Body of pancreas (tissue), 4 donors: Measurements from ENCODE around the gene ARFGAP3. TPM values are rescaled to one million over a fixed set of nuclear protein-coding genes. Genes with fewer than 3 reads are reported as not detected.

Experiments used
- ATAC-seq: fragments of 150-250 bp; one replicate; pipeline ENCODE4 v1.9.1; 2016
- DNase-seq, 4 donors: peaks; one replicate each; pipeline ENCODE4 v3.0.0-alpha.2; 2019
- H3K27ac ChIP-seq, 4 donors: fragments of 200-600 bp; sonication (generic); 1 replicate in 3 of 4; 2 replicates in 1 of 4; pipeline versions ENCODE4 v1.5.1 to v1.6.1; 2016 to 2019; ENCODE audit warnings: mild to moderate bottlenecking in 1 of 4, mixed read lengths in 1 of 4, moderate library complexity in 1 of 4
- H3K27me3 ChIP-seq, 2 donors: fragments of 200-600 bp; sonication (generic); one replicate each; pipeline ENCODE4 v1.6.0; 2016; ENCODE audit warnings: mild to moderate bottlenecking in 1 of 2
- H3K36me3 ChIP-seq, 2 donors: fragments of 200-600 bp; sonication (generic); replicated peaks in 1 of 2; 2 replicates each; pipeline ENCODE4 v1.5.1; 2016; ENCODE audit warnings: low read depth in 2 of 2; ENCODE audit not compliant: insufficient read depth in 1 of 2
- H3K4me1 ChIP-seq: fragments of 200-600 bp; sonication (generic); one replicate; pipeline ENCODE4 v1.6.0; 2016
- H3K4me3 ChIP-seq, 2 donors: fragments of 200-600 bp; sonication (generic); 1 replicate in 1 of 2; 2 replicates in 1 of 2; pipeline ENCODE4 v1.5.1; 2016 to 2019
- H3K9me3 ChIP-seq, 3 donors: fragments of 200-600 bp; sonication (generic); 1 replicate in 2 of 3; 2 replicates in 1 of 3; pipeline ENCODE4 v1.5.1; 2016
- POLR2A ChIP-seq, 3 donors: fragments of 450-650 bp; IDR thresholded peaks; one replicate each; pipeline ENCODE4 v1.6.1; 2016; ENCODE audit warnings: antibody characterized with exemption in 3 of 3, mild to moderate bottlenecking in 2 of 3
- WGBS, 2 donors: methylation state at CpG; one replicate each; pipeline ENCODE4 v1.1.5; 2017; 5-methylcytosine and 5-hydroxymethylcytosine counted together
- intact Hi-C: fragments of 100-400 bp; cut with DNase I; formaldehyde crosslinking; loops from one replicate; pipeline ENCODE4 v1.15.1; 2023
- total RNA-seq, 2 donors: library from RNA; depleted of rRNA; stranded (reverse); fragments of >200 nt; gene quantifications; one replicate each; pipeline ENCODE4 v1.1.0, GENCODE V29; 2016
- TF ChIP-seq, protein P1 (sequence below), 7 experiments: fragments of 450-650 bp in 4 of 7; fragments of 200-600 bp in 3 of 7; sonication (generic) in 3 of 7; IDR thresholded peaks; one replicate each; pipeline ENCODE4 v1.5.1; 2016 to 2019; ENCODE audit warnings: antibody characterized with exemption in 7 of 7

Gene ARFGAP3
- total RNA-seq, 2 donors from 2014 or later, result 64.3 to 73.2 TPM

DNA sequence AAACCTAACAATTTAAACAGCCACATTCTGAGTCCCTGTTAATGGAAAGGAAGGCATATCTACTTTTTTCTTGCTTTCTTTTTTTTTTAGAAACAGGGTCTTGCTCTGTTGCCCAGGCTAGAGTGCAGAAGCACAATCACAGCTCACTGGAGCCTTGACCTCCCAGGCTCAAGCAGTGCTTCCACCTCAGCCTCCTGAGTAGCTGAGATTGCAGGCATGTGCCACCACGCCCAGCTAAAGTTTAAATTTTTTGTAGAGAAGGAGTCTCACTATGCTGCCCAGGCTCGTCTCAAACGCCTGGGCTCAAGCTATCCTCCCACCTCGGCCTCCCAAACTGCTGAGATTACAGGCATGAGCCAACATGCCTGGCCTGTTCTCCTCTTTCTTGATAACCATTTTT, 25.4 kb downstream of the ARFGAP3 start:
- TF ChIP-seq, protein P1, sequence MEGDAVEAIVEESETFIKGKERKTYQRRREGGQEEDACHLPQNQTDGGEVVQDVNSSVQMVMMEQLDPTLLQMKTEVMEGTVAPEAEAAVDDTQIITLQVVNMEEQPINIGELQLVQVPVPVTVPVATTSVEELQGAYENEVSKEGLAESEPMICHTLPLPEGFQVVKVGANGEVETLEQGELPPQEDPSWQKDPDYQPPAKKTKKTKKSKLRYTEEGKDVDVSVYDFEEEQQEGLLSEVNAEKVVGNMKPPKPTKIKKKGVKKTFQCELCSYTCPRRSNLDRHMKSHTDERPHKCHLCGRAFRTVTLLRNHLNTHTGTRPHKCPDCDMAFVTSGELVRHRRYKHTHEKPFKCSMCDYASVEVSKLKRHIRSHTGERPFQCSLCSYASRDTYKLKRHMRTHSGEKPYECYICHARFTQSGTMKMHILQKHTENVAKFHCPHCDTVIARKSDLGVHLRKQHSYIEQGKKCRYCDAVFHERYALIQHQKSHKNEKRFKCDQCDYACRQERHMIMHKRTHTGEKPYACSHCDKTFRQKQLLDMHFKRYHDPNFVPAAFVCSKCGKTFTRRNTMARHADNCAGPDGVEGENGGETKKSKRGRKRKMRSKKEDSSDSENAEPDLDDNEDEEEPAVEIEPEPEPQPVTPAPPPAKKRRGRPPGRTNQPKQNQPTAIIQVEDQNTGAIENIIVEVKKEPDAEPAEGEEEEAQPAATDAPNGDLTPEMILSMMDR (IDR thresholded peaks at IDR 0.05), result no peak
- no peak for TF ChIP-seq POLR2A (IDR thresholded peaks at IDR 0.05)
- H3K9me3 ChIP-seq, result no peaks in the 10 kb centered on the region
- no peak overlapping the region for H3K4me3 ChIP-seq
- ATAC-seq (no peak), DNase-seq (no peak)
- no peaks in the 10 kb centered on the region for H3K4me1 ChIP-seq
- no peak overlapping the region for H3K27ac ChIP-seq
- no peaks in the 10 kb centered on the region for H3K27me3 ChIP-seq
- 94 to 97% methylated on average over 4 of the region's 4 CpGs for WGBS, 2 donors
- intact Hi-C loops, result no loop called here
- peaks cover 14 to 49% of the 10 kb centered on the region in 2 donors for H3K36me3 ChIP-seq

DNA sequence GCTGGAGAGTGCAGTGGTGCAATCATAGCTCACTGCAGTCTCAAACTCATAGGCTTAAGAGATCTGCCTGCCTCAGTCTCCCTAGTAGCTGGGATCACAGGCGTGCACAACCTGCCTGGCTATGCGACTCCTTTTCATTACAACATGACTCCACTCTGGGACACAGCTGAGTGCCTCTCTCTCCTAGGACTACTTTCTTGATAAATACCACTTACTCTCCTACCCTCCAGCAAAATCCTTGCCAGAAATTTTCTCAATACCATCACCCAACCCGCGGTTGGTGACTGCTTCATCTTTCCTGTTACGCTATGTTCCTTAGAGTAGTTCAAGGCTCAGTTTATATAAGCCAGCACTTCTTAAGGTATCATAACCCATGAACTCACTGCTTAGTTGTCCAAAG, 26.9 kb downstream of the ARFGAP3 start:
- no peak for TF ChIP-seq POLR2A (IDR thresholded peaks at IDR 0.05)
- TF ChIP-seq, protein P1 (IDR thresholded peaks at IDR 0.05), result no peak
- 89 to 91% methylated on average over 5 of the region's 5 CpGs for WGBS, 2 donors
- Histone ChIP-seq H3K27me3 (no peaks in the 10 kb centered on the region), H3K4me3 (no peak overlapping the region), H3K36me3 (peaks cover 14 to 46% of the 10 kb centered on the region in 2 donors), H3K27ac (no peak overlapping the region), H3K9me3 (no peaks in the 10 kb centered on the region), H3K4me1 (no peaks in the 10 kb centered on the region)
- DNase-seq, result no peak
- intact Hi-C loops, result no loop called here
- no peak for ATAC-seq

DNA sequence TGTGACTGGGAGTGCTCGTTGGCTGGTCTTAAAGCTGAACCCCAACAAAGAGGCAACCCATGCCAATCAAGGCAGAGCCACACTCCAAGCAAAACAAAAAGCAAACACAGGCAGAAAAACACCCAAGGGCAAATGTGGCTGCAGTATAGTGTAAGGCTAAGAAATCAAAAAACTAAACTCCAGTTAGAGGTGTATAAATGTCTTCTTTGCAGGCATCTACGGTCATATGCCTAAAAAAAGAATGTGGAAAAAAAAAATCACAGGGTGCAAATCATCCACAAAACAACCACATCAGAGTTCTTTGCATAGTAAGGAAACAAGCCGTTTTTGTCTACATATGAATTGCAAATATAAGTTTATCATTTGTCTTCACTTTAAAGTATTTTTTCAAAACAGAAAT, 27.8 kb downstream of the ARFGAP3 start:
- no peak for TF ChIP-seq POLR2A (IDR thresholded peaks at IDR 0.05)
- TF ChIP-seq, protein P1 (IDR thresholded peaks at IDR 0.05), result no peak
- ATAC-seq (no peak), DNase-seq (no peak)
- Histone ChIP-seq H3K27me3 (no peaks in the 10 kb centered on the region), H3K4me3 (no peak overlapping the region), H3K27ac (no peak overlapping the region), H3K36me3 (peaks cover 14 to 45% of the 10 kb centered on the region in 2 donors), H3K9me3 (no peaks in the 10 kb centered on the region), H3K4me1 (no peaks in the 10 kb centered on the region)
- WGBS, 2 donors, result 48 to 62% methylated on average over 3 of the region's 3 CpGs
- intact Hi-C loops, result no loop called here

DNA sequence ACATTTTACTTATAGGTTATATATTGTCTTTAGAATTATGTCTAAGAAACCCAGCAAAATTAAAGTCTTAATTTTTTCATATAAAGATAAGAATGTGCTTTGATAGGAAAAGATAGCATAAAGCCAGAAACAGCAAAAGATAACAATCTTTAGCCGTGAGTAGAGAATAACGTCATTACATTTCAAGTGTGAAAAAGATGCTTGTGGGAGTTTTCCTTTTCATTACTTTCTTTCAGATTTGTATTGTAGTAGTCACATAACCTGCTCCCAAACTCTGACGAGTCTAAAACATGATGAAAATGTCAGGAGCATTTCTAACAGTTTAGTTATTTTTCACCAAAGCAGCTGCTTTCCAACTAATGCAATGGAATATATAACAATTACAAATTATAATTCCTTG, 31.3 kb downstream of the ARFGAP3 start:
- H3K36me3 ChIP-seq, result peaks cover 10 to 35% of the 10 kb centered on the region in 2 donors
- H3K27me3 ChIP-seq, result no peaks in the 10 kb centered on the region
- no peak overlapping the region for H3K4me3 ChIP-seq
- intact Hi-C loops, result no loop called here
- ATAC-seq (no peak), DNase-seq (no peak)
- H3K4me1 ChIP-seq, result peaks cover 5% of the 10 kb centered on the region
- TF ChIP-seq, protein P1 (IDR thresholded peaks at IDR 0.05), result no peak
- TF ChIP-seq POLR2A (IDR thresholded peaks at IDR 0.05), result no peak
- WGBS, 2 donors, result 65 to 76% methylated on average over 3 of the region's 3 CpGs
- H3K9me3 ChIP-seq, result no peaks in the 10 kb centered on the region
- H3K27ac ChIP-seq, result no peak overlapping the region

DNA sequence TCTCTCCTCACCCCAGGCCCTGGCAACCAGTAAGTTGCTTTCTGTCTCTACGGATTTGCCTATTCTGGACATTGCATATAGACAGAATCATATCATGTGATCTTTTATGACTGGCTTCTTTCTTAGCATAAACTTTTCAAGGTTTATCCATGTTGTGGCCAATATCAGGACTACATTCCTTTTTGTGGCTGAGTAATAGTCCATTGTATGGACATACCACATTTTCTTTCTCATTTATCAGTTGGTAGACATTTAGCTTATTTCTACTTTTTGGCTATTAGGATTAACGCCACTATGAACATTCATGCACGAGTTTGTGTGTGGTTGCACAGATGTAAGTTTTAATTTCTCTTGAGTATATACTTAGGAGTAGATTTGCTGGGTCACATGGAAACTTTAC, 35.7 kb downstream of the ARFGAP3 start:
- Histone ChIP-seq H3K27me3 (no peaks in the 10 kb centered on the region), H3K9me3 (no peaks in the 10 kb centered on the region), H3K4me3 (no peak overlapping the region), H3K36me3 (peaks cover 8 to 18% of the 10 kb centered on the region in 2 donors), H3K27ac (peak overlapping the region in 1 of 4 donors; percentile 14), H3K4me1 (peaks cover 29% of the 10 kb centered on the region)
- ATAC-seq, result no peak
- WGBS, 2 donors, result 96% methylated on average over 3 of the region's 3 CpGs
- intact Hi-C loops, result no loop called here
- TF ChIP-seq, protein P1 (IDR thresholded peaks at IDR 0.05), result no peak
- no peak for TF ChIP-seq POLR2A (IDR thresholded peaks at IDR 0.05)
- DNase-seq, result no peak
